Epithelial cell of esophagus (primary cell): Measurements from ENCODE around the gene SERTM1.

Experiments
- DNase-seq: peaks from one replicate; pipeline ENCODE4 v3.0.0; 2010; ENCODE audit warnings: low read depth
- H3K4me3 ChIP-seq: 2 replicates; pipeline ENCODE4 v1.5.1; 2011; ENCODE audit warnings: mild to moderate bottlenecking, low read length, control low read depth
- TF ChIP-seq, protein P1 (sequence below): IDR thresholded peaks from 2 replicates; pipeline ENCODE4 v1.5.1; 2011; ENCODE audit warnings: low read depth, mild to moderate bottlenecking, low read length, control low read depth, inconsistent platforms; ENCODE audit not compliant: insufficient read depth; ENCODE audit errors: missing control alignments

SERTM1 gene

DNA sequence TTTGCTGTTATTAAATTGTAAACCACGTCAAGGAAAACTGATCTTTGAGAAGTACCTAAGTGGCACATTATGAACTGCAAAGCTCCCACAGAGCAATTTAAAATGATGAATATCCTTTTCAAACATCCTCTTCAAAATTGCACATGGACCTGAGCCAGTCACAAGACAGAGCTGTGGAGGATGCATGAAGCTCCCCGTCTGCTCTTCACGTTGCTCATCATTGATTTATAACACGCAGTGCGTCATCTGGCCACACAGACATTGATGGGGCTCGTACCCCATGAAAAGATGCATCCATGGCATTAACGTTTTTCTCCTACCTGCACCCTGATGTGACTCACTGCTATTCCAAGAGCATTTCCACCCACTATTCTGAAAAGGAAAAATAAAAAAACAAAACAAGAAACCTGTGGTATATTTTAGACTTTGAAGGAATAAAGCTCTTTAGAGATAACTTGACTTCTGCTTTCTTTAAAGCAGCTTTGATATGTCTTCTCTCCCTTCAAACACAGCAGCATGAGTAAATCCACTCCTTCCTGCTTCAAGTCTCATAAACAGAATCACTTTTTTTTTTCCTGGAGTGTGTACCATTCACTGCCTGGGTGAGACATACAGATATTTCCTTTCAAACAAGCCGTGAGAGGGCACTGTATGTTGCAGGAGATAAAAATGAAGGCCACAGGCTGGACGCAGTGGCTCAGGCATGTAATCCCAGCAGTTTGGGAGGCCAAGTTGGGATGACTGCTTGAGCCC is 7.2 kb upstream of the SERTM1 start:
- TF ChIP-seq, protein P1, sequence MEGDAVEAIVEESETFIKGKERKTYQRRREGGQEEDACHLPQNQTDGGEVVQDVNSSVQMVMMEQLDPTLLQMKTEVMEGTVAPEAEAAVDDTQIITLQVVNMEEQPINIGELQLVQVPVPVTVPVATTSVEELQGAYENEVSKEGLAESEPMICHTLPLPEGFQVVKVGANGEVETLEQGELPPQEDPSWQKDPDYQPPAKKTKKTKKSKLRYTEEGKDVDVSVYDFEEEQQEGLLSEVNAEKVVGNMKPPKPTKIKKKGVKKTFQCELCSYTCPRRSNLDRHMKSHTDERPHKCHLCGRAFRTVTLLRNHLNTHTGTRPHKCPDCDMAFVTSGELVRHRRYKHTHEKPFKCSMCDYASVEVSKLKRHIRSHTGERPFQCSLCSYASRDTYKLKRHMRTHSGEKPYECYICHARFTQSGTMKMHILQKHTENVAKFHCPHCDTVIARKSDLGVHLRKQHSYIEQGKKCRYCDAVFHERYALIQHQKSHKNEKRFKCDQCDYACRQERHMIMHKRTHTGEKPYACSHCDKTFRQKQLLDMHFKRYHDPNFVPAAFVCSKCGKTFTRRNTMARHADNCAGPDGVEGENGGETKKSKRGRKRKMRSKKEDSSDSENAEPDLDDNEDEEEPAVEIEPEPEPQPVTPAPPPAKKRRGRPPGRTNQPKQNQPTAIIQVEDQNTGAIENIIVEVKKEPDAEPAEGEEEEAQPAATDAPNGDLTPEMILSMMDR, result no peak
- DNase-seq, result no peak
- no peak overlapping the region for H3K4me3 ChIP-seq

DNA sequence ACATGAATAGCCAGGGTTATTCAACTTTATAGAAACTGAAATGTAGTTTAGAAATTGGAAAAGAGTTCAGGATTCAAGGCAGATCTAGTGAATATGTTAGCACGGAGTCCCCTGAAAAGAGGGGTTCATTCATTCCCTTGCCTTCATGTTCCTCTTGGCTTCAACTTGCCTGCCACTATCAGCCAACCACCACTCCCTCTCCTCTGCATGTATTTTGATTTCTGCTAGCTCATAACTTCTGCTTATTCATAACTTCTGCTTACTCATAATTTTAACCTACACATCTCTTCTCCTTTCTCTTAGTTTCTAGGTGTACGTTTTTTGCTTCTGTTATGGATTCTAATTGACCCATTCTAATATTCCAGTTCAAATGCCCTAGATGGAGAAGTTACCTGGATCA is 5.5 kb upstream of the SERTM1 start:
- TF ChIP-seq, protein P1, result no peak
- no peak for DNase-seq
- H3K4me3 ChIP-seq, result no peak overlapping the region

DNA sequence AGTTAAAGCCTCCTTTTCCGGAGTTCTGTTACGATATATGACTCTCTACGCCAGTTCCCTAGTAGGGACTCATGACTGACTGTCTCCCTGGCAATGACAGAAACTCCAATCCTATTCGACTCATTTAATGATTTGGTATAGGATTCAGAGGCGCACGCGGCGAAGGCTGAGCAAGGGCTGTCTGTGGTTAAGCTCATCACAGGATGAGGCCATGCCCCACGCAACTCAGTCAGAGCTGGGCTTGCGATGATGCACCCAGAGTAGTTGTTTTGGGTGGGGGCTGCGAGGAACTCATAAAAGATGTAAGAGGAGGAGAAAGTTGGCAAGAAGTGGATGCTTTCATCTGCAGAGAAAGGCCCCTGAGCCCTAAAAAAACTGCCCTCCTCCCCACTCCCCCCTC is 468 bp upstream of the SERTM1 start:
- H3K4me3 ChIP-seq, result no peak overlapping the region
- TF ChIP-seq, protein P1, result no peak
- DNase-seq, result no peak

DNA sequence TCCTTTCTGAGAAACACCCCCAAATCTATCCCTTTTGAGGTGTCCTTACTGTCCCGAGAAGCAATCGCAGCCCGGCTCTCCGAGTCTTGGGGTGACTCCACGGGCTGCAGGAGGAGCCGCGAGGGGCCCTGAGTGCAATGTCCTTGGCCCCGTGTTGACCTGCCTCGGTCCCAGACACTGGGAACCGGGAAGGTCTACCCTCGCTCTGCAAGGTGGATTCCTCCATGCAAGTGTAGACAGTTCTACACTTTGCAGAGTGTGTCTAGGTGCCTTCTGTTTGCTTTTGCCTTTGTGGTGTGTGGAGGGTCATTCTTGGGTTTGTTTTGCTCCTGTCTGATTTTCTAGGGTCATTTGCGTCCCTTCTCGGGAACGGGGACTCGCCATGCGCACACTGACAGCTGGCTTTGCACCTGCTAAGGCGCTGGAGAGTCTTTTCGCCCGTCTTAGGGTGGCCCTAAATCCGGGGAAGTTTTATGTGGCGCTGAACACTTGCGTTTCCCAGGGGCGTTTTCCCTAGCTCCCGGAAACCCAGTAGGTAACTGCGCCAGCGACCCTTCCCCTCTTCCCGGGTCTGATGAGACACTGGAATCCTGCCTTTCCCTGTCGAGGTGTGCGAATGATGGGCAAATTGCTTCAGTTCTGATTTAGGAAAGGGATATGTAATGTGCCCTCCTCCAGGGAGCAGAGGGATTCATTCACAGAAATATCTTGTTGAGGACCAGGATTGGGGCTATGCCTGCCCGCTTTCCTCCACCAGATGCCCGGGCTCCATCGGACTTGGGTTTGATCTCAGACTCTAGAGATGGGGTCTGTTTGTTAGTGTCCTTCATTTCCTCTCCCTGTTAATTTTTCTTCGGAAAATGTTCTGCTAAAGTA is 755 bp downstream of the SERTM1 start:
- TF ChIP-seq, protein P1, result no peak
- DNase-seq, result no peak
- no peak overlapping the region for H3K4me3 ChIP-seq

DNA sequence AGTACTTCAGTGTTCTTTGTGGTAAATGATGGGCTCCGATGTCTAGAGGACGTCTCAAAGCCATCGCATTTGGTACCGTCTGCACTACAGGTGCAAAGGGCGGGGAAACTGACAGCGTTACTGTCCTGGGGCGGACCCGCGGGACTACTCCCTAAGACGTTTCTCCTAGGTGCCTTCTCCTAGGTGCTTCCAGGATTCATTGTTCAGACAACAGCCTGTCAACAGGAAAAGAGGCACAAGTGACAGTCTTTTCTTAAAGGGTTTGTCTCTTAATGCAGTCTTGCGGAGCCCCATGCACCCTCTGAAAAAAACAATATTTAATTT is 1.4 kb downstream of the SERTM1 start:
- TF ChIP-seq, protein P1, result no peak
- H3K4me3 ChIP-seq, result no peak overlapping the region
- DNase-seq, result no peak

DNA sequence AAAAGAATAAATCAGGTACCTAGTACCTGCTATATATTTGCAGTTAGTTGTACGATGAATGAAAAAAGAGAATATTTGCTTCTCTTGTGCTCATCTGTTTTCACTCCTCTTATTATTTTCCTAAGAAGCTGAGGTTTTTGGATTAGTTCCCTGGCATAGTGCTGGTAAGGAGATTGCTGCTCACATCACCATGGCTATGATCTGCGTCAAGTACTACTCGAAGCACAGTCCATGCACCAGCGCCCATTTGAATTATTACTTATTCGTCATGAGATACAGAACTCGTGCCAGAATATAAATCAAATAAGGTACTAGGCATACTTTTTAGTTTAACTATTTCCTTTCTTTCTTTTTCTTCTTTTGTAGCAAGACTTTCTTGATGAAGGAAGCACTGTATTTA is 7.1 kb downstream of the SERTM1 start:
- no peak overlapping the region for H3K4me3 ChIP-seq
- TF ChIP-seq, protein P1, result no peak
- no peak for DNase-seq
